ENCODE measurements around the gene RPS6KL1.
A peak's percentile ranks its signal among the peaks of the same experiment; 100 is the strongest.

Gene RPS6KL1

DNA sequence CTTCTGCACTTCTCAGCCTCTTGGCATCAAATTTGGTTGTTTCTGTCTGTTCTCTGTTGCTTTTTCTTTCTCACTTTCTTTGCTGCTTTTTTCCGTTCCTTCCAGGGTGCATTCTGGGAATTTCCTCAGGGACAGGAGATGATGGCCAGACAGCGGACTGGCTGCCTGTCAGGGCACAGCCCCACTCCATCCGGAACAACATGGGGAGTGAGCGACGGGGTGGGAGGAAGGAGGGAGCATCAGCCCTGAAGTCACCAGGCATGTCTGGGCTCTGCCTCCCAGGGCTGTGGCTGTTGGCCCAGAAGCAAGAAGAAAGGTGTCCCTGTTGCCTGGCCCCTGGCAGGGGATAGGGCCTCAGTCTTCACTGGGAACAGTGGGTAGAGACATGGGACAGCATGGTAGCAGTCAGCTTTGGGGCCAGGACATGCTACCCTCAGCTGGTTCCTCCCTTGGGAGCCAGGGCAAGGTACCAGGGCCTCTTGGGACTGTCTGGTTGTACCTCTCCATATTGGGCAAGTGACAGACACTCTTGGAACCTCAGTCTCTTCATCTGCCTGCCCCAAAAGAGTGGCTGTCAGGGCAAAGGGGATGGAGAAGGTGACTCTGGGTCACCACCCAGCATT is 23.7 kb upstream of the RPS6KL1 start:
- peaks cover 15% of the 10 kb centered on the region for H3K4me1 Mint-ChIP-seq
- H3K27ac Mint-ChIP-seq: no peak overlapping the region
- H3K27me3 Mint-ChIP-seq: no peaks in the 10 kb centered on the region
- H3K4me3 Mint-ChIP-seq: no peak overlapping the region
- DNase-seq (no peak), ATAC-seq (no peak)
- H3K9me3 Mint-ChIP-seq: no peaks in the 10 kb centered on the region
- no peaks in the 10 kb centered on the region for H3K36me3 Mint-ChIP-seq (ENCODE audit: low read depth)

DNA sequence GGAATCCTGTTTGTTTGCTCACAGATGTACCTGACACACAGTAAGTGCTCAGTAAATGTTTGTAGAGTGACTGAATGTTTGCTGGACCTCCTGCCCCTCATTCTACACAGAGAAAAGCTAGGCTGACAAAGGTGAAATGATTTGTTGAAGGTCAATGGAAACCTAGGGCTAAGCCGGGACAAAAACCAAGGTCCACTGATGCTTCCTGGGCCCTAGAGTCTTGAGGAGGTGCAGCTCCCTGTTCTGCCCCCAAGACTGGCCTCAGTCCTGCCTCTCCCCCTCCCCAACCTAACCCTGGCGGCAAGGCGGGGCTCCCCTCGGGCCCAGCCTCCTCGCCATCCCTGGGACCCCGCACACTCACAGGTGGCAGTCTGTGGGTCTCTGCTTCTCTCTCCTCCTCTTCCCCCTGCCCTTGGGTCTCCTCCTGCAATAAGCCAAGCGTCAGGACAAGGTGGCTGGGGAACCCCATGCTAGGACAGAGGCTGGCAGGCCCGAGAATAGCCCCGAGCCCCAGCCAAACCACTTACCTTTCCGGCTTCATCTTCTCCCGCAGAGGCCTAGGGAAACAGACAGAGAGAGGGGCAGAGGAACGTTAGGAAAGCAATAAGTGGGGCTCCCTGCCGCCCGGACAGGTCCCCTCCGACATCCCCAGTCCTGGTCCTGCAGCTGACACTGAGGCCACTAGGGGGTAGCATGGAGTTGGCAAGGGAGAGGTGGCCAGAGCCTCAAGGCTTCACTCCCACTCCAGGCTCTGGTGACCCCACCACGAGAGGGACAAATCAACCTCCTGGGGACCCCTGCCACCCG is 23.0 kb upstream of the RPS6KL1 start:
- DNase-seq: peak; percentile 86
- Mint-ChIP-seq H3K36me3 (ENCODE audit: low read depth) (no peaks in the 10 kb centered on the region), H3K27ac (no peak overlapping the region), H3K9me3 (no peaks in the 10 kb centered on the region), H3K4me3 (no peak overlapping the region), H3K27me3 (no peaks in the 10 kb centered on the region), H3K4me1 (peaks cover 22% of the 10 kb centered on the region)
- ATAC-seq: peak; percentile 57

DNA sequence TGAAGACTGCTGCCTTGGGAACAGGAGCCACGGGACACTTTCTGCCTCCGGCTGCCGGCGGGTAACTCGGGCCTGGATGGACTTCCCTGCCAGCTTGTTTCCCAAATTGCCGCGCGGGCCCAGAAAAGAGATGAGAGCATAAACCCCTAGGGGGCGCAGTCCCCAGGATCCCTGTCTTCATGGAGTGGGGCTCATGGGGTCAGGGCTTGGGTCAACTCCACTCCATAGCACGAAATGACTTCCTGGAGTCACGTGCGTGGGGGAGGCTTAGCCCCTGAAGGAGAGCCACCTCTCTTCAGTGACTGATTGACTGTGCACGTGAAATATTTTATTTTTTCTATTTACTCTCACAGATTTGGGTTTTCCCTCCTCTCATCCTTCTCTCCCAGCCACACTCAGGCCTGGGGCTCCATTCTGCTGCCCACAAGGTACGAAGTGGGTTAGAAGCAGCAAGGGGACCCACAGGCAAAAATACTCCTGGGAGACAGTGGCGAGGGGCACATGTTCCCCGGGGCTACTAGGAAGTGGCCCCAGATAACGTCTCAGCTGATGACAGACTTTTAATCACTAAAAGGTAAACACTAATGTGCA is 22.3 kb upstream of the RPS6KL1 start:
- Mint-ChIP-seq H3K9me3 (no peaks in the 10 kb centered on the region), H3K36me3 (ENCODE audit: low read depth) (no peaks in the 10 kb centered on the region), H3K27ac (no peak overlapping the region), H3K27me3 (no peaks in the 10 kb centered on the region), H3K4me1 (peaks cover 25% of the 10 kb centered on the region), H3K4me3 (no peak overlapping the region)
- DNase-seq (peak; percentile 54), ATAC-seq (no peak)

DNA sequence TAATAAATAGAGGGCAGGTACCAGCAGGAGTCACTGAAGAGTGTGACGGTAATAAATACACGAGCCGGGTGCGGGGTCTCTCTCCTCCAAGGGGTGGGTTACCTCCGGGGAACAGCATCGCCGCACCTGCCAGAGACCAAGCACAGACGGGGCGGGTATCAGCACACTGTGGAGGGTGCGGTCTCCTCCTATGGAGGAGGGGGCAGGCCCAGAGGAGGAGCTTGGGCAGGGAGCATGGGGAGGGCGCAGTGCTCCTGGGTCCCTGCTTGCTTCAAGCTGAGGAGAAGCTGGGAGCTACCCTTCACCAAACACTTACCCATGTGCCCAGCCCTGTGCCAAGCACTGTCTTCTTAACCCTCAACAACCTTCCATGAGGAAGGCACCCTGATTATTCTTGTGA is 19.5 kb upstream of the RPS6KL1 start:
- Mint-ChIP-seq H3K9me3 (peaks cover 5% of the 10 kb centered on the region), H3K27ac (peak overlapping the region; percentile 46), H3K27me3 (no peaks in the 10 kb centered on the region), H3K4me3 (peak overlapping the region; percentile 48), H3K4me1 (peaks cover 32% of the 10 kb centered on the region), H3K36me3 (ENCODE audit: low read depth) (no peaks in the 10 kb centered on the region)
- DNase-seq (no peak), ATAC-seq (no peak)

DNA sequence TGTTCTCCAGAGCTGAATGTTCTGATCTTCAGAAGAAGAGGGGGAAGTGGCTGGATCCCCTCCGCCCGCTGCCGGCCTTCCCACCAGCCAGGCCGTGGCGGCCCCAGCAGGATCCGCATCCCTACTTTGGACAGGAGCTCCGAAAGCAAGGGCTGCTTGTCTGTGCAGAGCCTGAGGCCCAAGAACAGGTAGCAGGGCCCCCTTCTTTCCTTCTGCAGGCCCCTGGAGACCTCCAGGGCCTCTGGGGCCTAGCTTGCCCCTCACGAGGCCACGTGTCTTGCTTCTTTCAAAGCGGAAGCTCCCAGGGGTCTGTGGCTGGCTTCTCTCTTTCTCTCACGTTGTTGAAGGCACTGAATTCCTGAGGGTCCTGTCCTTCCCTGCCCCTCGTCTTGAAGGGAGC is 19.1 kb upstream of the RPS6KL1 start:
- peak overlapping the region; percentile 61 for H3K4me3 Mint-ChIP-seq

DNA sequence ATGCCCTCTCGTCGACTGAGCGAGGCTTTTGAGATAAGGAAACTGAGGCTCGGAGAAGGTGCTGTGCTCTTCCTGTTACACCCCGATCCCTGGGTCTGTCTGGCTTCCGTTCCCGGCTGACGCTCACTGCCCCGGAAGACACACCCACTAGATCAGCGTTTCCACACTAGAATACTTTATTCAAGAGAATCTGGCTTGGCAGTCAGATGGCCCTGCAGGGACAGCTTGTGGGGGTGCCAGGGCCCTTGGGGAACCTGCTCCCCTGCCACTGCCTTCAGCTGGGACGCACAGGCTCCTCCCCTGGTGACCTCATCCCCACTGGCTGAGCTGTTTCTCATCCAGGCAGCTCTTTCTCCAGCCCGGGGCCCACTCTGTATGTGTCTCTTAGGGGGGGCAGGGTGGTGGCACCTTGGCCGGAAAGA is 18.6 kb upstream of the RPS6KL1 start:
- H3K36me3 Mint-ChIP-seq (ENCODE audit: low read depth): no peaks in the 10 kb centered on the region
- H3K27ac Mint-ChIP-seq: peak overlapping the region; percentile 84
- peak; percentile 68 for DNase-seq
- peak overlapping the region; percentile 61 for H3K4me3 Mint-ChIP-seq
- ATAC-seq: peak; percentile 83
- peaks cover 5% of the 10 kb centered on the region for H3K9me3 Mint-ChIP-seq
- H3K27me3 Mint-ChIP-seq: no peaks in the 10 kb centered on the region
- peaks cover 38% of the 10 kb centered on the region for H3K4me1 Mint-ChIP-seq

More for the DNA sequence above, 19.1 kb upstream of the RPS6KL1 start:
- Mint-ChIP-seq H3K27me3 (no peaks in the 10 kb centered on the region), H3K36me3 (ENCODE audit: low read depth) (no peaks in the 10 kb centered on the region), H3K27ac (peak overlapping the region; percentile 84), H3K9me3 (peaks cover 5% of the 10 kb centered on the region), H3K4me1 (peaks cover 33% of the 10 kb centered on the region)
- ATAC-seq (no peak), DNase-seq (no peak)

DNA sequence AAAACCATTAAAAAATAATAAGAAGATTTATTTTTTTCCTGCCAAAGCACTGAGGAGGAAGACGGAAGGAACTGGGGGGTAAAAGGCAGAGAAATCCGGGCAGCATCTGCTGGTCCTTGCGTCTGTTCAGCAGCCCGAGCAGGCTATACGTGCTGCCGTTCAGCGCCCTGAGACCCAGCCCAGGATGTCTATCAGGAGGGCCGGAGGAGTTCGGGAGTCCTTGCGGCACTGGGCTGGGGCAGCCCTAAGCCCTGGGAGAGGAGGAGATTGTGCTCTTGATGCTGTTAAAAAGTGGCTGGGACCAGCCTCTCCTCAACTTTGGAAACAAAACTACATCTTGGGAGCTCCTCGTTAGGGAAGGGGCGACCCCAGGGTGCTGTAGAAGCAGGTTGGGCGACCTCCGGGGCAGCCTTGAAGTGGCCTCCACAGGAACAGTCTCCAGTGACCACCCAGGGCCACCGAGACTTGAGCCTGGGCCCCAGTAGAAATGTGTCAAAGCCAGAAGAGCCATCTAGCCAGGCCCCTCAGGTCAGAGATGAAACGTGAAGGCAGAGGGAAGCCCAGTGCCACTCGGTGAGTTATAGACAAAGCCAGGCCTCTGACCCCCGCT is 18.0 kb upstream of the RPS6KL1 start:
- ATAC-seq (no peak), DNase-seq (no peak)
- H3K27me3 Mint-ChIP-seq: no peaks in the 10 kb centered on the region
- peak overlapping the region; percentile 84 for H3K27ac Mint-ChIP-seq
- no peaks in the 10 kb centered on the region for H3K36me3 Mint-ChIP-seq (ENCODE audit: low read depth)
- H3K4me3 Mint-ChIP-seq: peak overlapping the region; percentile 61
- peaks cover 5% of the 10 kb centered on the region for H3K9me3 Mint-ChIP-seq
- peaks cover 34% of the 10 kb centered on the region for H3K4me1 Mint-ChIP-seq

DNA sequence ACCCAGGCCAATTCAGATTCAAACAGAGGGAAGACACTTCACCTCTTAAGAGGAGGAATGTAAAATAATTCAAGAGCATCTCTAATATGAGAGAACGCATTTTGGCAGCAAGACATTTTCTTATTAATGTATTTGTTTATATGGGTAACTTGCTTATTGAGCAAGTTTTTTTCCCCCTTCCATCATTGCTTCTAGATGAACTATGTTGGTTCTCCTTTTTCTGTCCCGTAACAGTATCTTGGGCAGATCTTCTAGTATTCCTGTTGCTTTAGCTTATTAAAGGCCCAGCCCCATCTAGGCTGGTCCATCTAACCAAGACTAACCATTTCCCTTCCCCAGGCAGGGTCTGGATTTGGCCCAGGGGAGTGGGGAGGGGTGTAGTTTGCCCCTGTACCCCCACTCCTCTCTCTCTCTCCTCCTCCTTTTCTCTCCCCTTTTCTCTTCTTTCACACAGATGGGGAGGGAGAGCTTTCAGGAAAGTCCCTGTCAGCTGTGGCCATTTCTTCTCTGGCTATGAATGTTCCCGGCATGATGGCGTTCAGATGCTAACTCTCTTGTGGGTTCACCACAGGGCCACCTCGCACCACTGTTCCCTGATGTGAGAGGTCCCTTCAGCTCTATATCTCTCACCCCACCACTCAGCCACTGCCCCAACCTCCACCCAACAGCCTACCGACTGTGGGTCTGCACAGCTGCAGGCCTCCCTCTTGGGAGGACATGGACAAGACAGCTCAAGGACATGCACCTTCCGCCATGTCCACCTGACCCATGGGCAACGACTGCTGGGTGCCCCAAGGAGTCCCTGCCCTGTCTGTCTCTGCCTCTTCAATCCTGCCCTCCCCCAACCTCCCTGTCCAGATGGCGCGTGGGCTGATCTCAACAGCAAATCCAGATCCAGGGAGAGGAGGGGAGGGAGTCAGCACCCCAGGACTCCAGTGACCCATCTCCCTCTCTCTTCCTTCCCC is 15.8 kb upstream of the RPS6KL1 start:
- Mint-ChIP-seq H3K4me1 (peaks cover 34% of the 10 kb centered on the region), H3K27ac (peak overlapping the region; percentile 66), H3K9me3 (peaks cover 5% of the 10 kb centered on the region), H3K4me3 (no peak overlapping the region), H3K36me3 (ENCODE audit: low read depth) (no peaks in the 10 kb centered on the region), H3K27me3 (no peaks in the 10 kb centered on the region)
- ATAC-seq: no peak
- no peak for DNase-seq

DNA sequence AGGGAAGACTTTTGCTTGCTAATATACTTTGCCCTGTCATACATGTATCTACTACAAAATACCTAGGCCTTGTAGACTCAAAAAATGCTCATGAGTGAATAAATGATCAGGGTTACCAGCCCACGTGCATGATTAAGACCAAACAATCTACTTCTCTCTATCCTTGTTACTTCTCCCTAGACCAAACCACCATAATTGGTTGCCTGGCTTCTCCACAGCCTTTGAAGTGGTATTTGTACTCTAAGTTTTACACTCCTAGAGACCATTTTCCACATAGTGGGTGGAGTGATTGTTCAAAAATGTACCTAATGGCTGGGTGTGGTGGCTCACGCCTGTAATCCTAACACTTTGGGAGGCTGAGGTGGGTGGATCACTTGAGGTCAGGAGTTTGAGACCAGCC is 14.1 kb upstream of the RPS6KL1 start:
- H3K4me1 Mint-ChIP-seq: peaks cover 35% of the 10 kb centered on the region
- no peak overlapping the region for H3K4me3 Mint-ChIP-seq
- peaks cover 9% of the 10 kb centered on the region for H3K27me3 Mint-ChIP-seq
- ATAC-seq: no peak
- H3K9me3 Mint-ChIP-seq: peaks cover 5% of the 10 kb centered on the region
- no peak overlapping the region for H3K27ac Mint-ChIP-seq
- no peak for DNase-seq
- H3K36me3 Mint-ChIP-seq (ENCODE audit: low read depth): no peaks in the 10 kb centered on the region

DNA sequence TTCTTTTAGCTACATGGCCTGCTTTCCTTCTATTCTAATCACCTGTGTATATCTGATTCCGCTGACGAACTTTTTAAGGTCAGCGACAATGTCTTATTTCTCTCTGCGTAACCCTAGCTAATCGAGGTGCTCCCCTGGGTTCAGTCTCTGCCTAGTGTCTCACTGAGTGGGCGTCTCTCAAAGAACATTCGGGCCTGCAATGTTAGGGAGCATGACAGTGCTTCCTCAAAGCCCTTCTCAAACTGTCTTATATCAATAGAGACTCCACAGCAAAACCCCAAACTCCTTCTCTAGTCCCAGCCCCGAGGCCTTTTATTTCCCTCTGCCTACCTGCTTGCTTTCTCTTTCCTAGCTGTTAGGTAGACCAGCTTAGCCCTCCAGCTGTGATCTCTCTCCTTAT is 13.7 kb upstream of the RPS6KL1 start:
- Mint-ChIP-seq H3K4me3 (no peak overlapping the region), H3K27me3 (peaks cover 9% of the 10 kb centered on the region), H3K4me1 (peaks cover 31% of the 10 kb centered on the region), H3K9me3 (peaks cover 5% of the 10 kb centered on the region), H3K36me3 (ENCODE audit: low read depth) (no peaks in the 10 kb centered on the region), H3K27ac (no peak overlapping the region)
- no peak for DNase-seq
- no peak for ATAC-seq

DNA sequence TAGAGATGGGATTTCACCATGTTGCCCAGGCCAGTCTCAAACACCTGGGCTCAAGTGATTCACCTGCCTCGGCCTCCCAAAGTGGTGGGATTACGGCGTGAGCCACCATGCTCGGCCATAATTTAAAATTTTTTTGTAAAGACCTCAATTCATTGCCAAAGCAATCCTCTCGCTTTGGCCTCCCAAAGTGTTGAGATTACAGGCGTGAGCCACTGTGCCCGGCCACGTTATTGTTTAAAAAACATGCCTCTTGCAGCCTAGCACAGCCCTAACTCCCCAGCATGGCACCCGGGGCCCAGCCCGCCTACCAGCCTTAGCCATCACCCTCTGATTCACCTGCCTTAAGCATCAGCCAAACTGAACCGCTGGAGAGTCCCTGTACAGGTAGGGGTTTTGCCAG is 13.1 kb upstream of the RPS6KL1 start:
- peaks cover 25% of the 10 kb centered on the region for H3K4me1 Mint-ChIP-seq
- H3K27ac Mint-ChIP-seq: no peak overlapping the region
- H3K27me3 Mint-ChIP-seq: peaks cover 9% of the 10 kb centered on the region

DNA sequence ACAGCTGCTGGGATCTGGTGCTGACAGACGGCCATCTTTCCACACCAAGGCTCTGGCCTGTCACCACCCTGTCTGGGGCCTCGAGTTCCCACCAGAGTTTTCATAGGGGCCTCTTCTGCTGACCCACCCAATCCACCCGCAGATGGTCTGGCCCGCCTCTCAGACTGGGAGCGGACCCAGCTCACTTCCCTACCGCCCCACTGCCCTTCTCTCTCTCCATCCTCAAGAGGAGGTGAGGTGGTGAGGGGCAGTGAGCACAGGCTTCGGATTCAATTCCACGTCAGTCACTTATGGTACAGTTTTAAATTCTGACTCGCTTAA is 12.3 kb upstream of the RPS6KL1 start:
- Mint-ChIP-seq H3K9me3 (peaks cover 5% of the 10 kb centered on the region), H3K4me3 (no peak overlapping the region), H3K27ac (no peak overlapping the region), H3K27me3 (peaks cover 9% of the 10 kb centered on the region), H3K36me3 (ENCODE audit: low read depth) (no peaks in the 10 kb centered on the region), H3K4me1 (peaks cover 21% of the 10 kb centered on the region)
- DNase-seq (no peak), ATAC-seq (no peak)

More for the DNA sequence above, 13.1 kb upstream of the RPS6KL1 start:
- H3K4me3 Mint-ChIP-seq: no peak overlapping the region
- ATAC-seq (no peak), DNase-seq (no peak)
- no peaks in the 10 kb centered on the region for H3K36me3 Mint-ChIP-seq (ENCODE audit: low read depth)
- peaks cover 5% of the 10 kb centered on the region for H3K9me3 Mint-ChIP-seq

DNA sequence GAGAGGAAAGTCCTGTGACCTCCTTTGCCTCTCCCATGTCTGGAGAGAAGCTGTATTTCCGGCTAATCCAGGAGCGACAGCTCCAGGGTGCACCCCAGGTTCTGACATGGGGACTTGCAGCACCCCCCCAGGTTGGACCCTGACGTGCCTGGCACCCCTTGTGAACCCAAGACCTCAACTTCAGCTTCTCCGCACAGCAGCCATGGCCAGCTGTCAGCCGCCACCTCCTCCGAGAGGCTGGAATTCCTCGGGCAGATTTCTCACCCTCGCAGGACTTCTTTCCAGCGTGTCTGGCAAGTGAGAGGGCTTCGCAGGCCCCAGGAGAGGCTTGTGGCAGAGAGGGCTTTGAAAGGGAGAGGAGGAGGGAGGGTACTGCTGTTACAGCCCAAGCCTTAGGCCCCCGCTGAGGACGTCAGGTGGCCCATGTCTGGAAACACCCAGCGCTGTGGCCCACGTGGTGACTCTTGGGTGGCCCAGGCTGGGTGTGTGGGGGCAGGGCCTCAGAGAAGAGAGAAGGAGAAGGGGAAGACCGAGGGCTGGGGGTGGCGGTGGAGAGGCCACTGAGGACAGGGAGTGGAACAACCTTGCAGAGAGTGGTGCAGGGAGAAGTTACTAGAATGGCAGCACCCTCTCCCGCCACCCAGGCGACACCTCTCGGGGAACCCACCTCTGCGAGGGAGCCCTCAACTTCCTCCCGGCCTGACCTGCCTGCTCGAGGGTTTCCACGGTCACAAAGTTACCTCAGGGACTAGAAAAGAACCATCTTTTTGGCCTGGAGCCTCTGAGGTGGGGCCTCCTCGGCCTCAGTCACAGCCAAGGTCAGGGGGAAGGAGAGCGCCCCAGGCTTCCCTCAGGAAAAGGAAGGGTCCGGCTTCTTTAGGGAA is 11.7 kb upstream of the RPS6KL1 start:
- H3K4me1 Mint-ChIP-seq: peaks cover 16% of the 10 kb centered on the region
- ATAC-seq: no peak
- peaks cover 9% of the 10 kb centered on the region for H3K27me3 Mint-ChIP-seq
- peaks cover 5% of the 10 kb centered on the region for H3K9me3 Mint-ChIP-seq
- H3K27ac Mint-ChIP-seq: no peak overlapping the region
- H3K4me3 Mint-ChIP-seq: no peak overlapping the region
- no peaks in the 10 kb centered on the region for H3K36me3 Mint-ChIP-seq (ENCODE audit: low read depth)
- no peak for DNase-seq

Data from activated naive CD8-positive, alpha-beta T cell treated with anti-CD3 and anti-CD28 coated beads, Interleukin-2, amount 50 U/mL, for 24 hours (primary cell).